ENCODE data around the gene NCOA3.
"Not testable (repeated sequence)": the region's sequence is repeated elsewhere in the genome, so short reads cannot be mapped to it uniquely, and the experiment has no call there.

NCOA3 gene

DNA sequence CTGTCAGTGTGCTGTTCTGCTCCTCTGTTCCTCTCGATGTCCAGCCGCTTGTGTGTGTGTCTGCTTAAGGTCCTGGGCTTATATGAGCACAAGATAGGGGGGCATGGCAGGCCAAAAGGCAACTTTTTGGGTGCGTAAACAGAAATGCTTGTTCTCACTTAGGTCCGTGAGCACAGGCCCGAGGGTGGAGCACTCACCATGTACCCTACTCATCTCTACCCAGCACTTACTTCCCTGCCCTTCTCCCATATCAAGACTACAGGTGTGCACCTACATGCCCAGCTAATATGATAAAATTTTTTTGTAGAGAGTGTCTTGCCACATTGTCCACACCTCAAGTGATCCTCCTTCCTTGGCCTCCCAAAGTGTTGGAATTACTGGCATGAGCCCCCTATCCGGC lies 34.3 kb downstream of the NCOA3 start:
- DNase-seq (ENCODE audit: low read depth in 4 of 4, low spot score in 1 of 4): no peak

DNA sequence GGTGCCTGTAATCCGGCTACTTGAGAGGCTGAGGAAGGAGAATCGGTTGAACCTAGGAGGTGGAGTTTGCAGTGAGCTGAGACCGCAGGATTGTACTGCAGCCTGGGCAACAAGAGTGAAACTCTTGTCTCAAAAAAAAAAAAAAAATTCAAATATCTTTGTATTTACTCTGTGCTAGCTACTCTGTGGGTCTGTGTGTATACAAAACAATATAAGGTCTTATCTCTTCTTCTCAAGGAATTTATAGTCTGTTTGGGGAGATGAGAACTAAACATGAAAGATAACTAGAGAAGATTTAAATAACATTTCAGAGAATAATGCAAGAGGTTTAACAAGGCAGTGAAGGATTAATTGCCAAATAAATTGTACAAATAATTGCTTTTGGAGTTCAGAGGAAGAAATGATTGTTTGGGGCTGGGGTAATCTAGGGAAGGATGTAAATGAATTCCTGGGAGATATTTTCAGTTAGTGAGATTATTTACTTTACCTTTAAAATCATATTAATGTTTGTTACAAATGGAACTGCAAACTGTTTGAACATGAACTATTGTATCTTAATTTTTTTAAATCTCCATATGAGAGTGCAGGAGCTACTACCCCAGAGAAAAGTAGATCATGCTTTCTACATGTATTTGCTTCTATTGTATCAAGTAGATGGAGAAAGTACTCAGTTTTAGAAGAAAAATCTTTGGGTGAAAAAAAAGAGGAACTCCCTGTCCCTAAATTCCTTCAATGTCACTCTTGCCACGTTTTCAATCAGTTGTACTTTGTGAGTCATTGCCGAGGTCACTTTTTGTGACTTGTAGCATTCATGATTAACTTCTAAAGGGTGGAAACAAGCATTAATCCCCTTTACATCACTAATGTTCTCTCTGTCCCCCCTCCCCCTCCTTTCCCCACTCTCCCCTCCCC lies 39.0 kb downstream of the NCOA3 start:
- DNase-seq (ENCODE audit: low read depth in 4 of 4, low spot score in 1 of 4): no peak

DNA sequence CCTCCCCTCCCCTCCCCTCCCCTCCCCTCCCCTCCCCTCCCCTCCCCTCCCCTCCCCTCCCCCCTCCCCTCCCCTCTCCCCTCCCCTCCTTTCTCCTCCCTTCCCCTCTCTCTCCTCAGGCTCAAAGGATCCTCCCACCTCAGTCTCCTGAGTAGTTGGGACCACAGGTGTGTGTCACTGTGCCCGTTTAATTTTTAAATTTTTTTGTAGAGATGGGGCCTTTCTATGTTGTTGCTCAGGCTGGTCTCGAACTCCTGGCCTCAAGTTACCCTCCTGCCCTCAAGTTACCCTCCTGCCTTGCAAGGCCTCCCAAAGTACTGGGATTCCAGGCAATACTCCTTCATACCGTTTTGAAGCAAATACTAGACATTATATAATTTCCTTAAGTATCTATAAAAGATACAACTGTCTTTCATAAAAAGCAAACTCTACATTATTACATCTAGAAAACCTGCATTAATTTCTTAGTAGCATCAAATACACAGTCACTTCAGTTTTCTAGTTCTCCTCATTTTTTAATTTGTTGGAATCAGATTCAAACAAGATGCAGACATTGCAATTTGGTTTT lies 39.8 kb downstream of the NCOA3 start:
- no peak for DNase-seq (ENCODE audit: low read depth in 4 of 4, low spot score in 1 of 4)

DNA sequence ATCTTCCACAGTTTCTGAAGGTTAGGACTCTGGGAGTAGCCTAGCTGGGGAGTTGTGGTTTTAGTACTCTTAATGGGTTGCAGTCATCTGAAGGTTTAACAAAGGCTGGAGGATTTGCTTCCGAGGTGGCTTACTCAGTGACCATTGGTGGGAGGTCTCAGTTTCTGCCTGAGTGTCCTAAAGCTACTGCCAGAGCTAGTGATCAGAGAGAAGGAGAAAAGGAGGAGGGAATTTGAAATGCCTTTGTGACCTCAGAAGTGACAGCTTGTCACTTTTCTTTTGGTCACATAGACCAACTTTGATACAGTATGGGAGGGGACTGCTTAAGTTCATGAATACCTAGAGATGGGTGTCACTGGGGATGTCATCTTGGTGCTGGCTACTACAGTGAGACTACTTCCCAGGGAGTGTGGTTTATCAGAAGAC lies 41.3 kb downstream of the NCOA3 start:
- DNase-seq (ENCODE audit: low read depth in 4 of 4, low spot score in 1 of 4): no peak

DNA sequence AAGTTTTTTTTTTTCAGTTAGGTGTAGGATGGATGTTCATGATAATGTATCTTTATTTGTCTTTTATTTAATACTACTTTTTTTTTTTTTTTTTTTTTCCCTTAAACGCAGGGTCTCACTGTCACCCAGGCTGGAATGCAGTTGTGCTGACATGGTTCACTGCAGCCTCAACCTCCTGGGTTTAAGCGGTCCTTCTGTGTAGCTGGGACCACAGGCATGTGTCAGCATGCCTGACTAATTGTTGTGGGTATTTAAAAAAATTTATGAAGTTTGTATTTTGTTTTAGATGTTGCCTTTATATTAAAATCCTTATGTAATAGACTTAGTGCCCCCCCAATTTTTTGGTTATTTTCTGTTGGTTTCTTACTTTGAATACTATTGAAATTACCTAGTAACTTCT lies 42.6 kb downstream of the NCOA3 start:
- no peak for DNase-seq (ENCODE audit: low read depth in 4 of 4, low spot score in 1 of 4)

DNA sequence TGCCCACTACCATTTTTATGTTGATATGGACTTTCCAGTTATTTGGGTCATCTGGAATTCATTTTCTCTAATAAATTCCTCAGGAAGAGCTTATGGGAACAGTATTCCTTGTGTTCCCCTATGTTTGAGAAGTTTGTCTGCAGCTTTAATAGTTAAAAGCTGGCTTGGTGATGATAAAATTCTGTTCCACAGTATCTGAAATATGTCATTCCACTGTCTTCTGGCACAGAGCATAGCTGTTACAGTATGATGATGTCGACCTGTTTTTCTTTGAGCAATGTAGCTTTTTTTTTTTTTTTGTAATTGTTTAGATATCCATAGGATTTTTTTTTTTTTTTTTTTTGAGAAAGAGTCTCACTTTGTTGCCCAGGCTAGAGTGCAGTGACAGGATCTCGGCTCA lies 43.2 kb downstream of the NCOA3 start:
- DNase-seq (ENCODE audit: low read depth in 4 of 4, low spot score in 1 of 4): no peak

DNA sequence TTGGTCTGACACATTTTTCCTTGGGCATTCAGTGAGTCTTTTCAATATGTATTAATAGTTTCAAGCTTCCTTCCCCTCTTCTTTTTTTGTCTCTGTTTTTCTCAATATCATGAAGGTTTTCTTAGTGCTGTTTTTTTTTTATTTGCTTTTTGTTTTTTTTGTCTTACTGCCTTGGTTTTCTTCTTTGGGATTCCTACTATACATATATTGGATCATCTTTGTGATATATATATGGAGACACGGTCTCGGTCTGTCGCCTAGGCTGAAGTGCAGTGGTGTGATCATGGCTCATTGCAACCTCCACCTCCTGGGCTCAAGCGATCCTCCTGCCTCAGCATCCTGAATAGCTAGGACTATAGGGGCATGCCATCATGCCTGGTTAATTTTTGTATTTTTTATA lies 43.8 kb downstream of the NCOA3 start:
- no peak for DNase-seq (ENCODE audit: low read depth in 4 of 4, low spot score in 1 of 4)

DNA sequence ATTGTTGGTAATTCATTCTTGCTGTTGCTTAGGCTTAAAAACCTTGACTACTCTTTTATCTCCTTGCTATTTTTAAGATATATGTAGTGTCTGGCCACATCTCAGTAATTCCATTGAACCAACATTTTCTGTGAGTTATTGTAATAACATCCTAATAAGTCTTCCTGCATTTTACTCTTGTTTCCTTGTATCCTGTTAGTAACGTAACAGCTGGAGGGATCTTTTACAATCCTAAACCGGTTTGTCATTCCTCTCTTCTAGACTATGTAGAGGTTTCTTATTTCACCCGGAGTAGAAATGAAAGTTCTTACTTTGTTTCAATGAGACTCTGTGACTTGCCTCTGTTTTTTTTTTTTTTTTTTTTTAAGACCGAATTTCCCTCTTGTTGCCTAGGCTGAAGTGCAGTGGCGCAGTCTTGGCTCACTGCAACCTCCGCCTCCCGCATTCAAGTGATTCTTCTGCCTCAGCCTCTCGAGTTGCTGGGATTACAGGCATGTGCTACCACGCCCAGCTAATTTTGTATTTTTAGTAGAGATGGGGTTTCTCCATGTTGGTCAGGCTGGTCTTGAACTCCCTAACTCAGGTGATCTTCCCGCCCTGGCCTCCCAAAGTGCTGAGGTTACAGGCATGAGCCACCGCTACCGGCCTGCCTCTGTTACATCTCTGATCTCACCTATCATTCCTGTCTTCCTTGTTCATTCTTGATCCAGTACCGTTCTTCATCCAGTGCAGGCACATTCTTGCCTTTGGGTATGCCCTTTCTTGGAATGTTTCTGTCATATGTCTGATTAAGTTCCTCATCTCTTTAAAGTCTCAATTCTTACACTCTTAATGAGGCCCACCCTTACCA lies 44.7 kb downstream of the NCOA3 start:
- no peak for DNase-seq (ENCODE audit: low read depth in 4 of 4, low spot score in 1 of 4)

DNA sequence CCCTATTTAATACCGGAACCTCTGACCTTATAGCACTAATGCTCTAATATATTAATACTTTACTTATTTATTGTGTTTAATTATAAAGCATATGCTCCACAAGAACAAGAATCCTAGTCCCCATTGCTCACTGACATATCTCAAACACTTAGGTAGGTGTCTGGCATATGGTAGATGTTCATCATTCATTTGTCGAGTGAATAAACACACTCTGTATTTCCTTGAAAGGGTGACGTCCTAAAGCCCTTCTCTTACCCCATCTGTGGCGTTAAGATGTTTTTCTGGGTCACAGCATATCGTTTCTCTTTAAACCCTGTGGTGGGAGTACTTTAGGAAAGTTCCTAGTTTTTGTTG lies 45.3 kb downstream of the NCOA3 start:
- DNase-seq (ENCODE audit: low read depth in 4 of 4, low spot score in 1 of 4): no peak

DNA sequence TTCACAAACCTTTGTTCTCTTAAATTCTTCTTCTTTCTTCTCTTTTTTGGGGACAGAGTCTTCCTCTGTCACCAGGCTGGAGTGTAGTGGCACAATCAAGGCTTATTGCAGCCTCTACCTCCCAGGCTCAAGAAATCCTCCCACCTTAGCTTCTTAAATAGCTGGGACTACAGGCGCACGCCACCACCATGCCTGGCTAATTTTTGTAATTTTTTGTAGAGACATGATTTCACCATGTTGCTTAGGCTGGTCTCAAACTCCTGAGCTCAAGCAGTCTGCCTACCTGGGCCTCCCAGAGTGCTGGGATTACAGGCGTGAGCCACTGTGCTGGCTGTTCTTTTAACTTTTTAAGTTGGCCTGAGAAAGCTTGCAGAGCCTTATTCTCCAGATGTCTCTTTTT lies 48.0 kb downstream of the NCOA3 start:
- DNase-seq (ENCODE audit: low read depth in 4 of 4, low spot score in 1 of 4): no peak

DNA sequence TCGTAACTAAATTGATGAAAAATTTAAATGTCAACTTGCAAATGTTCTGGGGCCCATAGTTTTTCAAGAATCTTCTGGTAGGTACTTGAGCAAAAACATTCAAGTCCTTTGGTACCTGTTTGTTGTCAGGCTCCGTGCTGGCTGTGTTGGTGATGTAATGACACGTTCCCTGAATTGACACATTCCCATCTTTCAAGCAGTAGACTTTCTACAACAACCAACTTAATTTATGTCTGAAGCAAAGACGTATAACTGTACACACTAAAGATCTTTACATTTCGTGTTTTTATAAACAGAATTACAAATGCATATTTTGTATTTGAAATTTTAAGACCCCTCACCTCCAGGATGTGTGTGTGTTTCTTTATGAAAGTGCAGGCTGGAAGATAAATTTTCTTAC lies 49.5 kb downstream of the NCOA3 start:
- DNase-seq (ENCODE audit: low read depth in 4 of 4, low spot score in 1 of 4): no peak

DNA sequence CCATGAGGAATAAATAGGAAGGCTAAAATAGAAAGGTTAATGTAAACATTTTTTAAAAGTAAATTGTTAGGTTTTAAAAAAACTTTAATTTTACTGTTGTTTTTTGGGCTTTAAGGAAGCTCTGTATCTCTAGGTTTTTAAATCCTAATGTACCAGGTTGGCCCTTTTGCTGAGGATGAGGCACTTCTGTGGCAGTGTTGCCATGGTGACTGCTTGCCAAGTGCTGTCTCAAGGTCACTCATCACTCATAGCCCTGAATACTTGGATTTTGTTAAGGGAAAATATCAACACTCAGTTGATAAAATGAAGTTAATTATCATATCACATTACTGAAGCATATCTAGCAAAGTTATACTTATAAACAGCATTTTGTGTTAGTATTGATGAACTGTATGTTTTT lies 50.2 kb downstream of the NCOA3 start:
- DNase-seq (ENCODE audit: low read depth in 4 of 4, low spot score in 1 of 4): no peak

DNA sequence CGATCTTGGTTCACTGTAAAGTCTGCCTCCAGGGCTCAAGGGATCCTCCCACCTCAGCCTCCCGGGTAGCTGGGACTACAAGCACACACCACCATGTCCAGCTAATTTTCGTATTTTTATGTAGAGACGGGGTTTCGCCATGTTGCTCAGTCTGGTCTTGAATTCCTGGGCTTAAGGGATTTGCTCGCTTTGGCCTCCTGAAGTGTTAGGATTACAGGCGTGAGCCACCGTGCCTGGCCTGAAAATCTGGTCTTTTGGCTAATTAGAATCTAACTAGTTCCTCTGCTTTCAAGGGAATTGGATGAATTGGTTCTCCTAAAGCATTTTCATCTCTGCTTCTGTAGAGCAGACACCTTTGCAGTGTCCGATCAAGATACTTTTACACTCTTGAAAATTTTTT lies 51.3 kb downstream of the NCOA3 start:
- DNase-seq (ENCODE audit: low read depth in 4 of 4, low spot score in 1 of 4): no peak

DNA sequence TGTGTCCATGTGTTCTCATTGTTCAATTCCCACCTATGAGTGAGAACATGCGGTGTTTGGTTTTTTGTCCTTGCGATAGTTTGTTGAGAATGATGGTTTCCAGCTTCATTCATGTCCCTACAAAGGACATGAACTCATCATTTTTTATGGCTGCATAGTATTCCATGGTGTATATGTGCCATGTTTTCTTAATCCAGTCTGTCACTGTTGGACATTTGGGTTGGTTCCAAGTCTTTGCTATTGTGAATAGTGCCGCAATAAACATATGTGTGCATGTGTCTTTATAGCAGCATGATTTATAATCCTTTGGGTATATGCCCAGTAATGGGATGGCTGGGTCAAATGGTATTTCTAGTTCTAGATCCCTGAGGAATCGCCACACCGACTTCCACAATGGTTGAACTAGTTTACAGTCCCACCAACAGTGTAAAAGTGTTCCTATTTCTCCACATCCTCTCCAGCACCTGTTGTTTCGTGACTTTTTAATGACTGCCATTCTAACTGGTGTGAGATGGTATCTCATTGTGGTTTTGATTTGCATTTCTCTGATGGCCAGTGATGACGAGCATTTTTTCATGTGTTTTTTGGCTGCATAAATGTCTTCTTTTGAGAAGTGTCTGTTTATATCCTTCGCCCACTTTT lies 52.0 kb downstream of the NCOA3 start:
- DNase-seq (ENCODE audit: low read depth in 4 of 4, low spot score in 1 of 4): not testable (repeated sequence)

DNA sequence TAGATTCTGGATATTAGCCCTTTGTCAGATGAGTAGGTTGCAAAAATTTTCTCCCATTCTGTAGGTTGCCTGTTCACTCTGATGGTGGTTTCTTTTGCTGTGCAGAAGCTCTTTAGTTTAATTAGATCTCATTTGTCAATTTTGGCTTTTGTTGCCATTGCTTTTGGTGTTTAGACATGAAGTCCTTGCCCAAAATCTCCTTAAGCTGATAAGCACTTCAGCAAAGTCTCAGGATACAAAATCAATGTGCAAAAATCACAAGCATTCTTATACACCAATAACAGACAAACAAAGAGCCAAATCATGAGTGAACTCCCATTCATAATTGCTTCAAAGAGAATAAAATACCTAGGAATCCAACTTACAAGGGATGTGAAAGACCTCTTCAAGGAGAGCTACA lies 52.6 kb downstream of the NCOA3 start:
- not testable (repeated sequence) for DNase-seq (ENCODE audit: low read depth in 4 of 4, low spot score in 1 of 4)

DNA sequence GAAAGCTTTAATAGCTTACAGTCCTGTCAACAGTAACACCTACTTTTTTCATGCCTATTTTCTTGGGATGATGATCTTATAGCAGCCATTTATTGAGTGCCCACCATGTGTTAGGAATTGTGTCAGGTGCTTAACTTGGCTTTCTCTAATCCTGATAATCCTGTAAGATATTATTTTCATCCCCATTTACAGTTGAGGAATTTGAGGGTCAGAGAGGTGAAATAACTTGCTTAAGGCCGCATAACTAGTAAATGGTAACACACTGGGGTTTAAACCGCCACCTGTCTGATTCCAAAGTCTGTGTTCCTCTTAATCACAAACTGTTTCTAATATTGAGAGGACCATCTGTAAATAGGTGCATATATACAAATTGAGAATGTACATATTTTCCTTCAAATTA lies 55.5 kb downstream of the NCOA3 start:
- no peak for DNase-seq (ENCODE audit: low read depth in 4 of 4, low spot score in 1 of 4)

DNA sequence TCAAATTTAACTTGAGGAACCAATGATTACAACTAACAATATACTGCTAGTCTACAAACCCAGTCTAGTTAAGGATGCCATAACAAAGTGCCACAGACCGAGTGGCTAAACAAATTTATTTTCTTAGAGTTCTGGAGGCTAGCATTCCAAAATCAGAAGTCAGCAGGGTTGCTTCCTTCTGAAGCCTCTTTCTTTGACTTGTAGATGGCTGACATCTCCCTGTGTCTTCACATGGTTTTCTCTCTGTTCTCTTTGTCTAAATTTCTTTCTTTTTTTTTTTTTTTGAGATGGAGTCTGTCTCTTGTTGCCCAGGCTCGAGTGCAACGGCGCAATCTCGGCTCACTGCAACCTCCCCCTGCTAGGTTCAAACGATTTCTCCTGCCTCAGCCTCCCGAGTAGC lies 56.1 kb downstream of the NCOA3 start:
- DNase-seq (ENCODE audit: low read depth in 4 of 4, low spot score in 1 of 4): no peak

DNA sequence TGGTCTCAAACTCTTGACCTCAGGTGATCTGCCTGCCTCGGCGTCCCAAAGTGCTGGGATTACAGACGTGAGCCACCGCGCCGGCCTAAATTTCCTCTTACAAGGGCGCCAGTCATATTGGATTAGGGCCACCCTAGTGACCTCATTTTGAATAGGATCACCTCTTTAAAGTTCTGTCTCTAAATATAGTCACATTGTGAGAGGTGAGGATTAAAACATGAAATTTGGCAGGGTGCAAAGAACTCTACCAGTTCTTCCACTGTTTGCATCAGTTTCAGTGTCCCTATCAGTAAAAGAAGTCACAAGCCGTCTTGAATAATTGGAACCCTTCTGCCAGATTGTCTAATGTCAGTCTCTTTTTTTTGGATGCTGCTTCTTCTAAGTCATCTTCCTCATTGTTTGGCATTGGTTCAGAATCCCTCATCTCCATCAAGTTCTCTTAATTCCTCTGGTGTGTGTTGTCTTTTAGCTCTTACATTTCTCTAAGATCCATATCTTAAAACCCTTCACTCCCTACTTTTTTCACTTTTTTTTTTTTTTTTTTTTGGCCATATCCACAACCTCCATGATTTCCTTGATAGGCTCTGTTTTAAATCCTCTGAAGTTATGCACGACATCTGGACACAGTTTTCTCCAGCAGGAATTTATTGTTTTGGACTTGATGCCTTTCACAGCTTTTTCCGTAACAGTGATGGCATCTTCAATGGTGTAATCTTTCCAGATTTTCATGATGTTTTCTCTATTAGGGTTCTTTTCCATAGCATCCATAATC lies 56.8 kb downstream of the NCOA3 start:
- DNase-seq (ENCODE audit: low read depth in 4 of 4, low spot score in 1 of 4): no peak

DNA sequence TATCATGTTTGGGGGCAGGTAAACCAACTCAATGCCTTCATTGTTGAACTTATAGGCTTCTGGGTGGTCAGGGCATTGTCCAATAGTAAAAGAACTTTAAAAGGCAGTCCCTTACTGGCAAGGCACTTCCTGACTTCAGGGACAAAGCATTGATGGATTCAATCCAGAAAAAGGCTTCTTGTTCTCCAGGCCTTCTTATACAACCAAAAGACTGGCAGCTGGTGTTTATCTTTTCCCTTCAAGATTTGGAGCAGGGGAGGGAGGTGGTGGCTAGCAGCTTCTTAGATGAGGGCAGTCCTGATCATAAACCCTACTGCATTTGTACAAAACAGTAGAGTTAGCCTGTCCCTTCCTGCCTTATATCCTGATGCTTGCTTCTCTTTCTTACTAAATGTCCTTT lies 57.5 kb downstream of the NCOA3 start:
- no peak for DNase-seq (ENCODE audit: low read depth in 4 of 4, low spot score in 1 of 4)

DNA sequence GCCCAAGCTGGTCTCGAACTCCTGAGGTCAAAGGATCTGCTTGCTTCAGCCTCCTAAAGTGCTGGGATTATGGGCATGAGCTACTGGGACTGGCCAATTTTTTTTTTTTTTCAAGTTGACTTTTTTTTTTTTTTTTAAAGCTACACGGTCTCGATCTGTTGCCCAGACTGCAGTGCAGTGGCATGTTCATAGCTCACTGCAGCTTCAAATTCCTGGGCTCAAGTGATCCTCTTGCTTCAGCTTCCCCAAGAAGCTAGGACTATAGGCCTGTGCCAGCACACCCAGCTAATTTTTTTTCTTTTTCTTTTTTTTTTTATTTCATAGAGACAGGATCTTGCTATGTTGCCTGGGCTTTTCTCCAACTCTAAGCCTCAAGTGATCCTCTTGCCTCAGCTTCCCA lies 59.5 kb downstream of the NCOA3 start:
- no peak for DNase-seq (ENCODE audit: low read depth in 4 of 4, low spot score in 1 of 4)
